Endothelial cell (in vitro differentiated cells): ENCODE data around the gene CNBD2. TPM values are rescaled to one million over a fixed set of nuclear protein-coding genes. Genes with fewer than 3 reads are reported as not detected.
"Not testable (repeated sequence)": the region's sequence is repeated elsewhere in the genome, so short reads cannot be mapped to it uniquely, and the experiment has no call there.

Experiments used
- DNase-seq: peaks from one replicate; pipeline ENCODE4 v3.0.0; 2021; ENCODE audit warnings: low spot score
- H3K27ac Mint-ChIP-seq: one replicate; pipeline ENCODE4 v1.8.0; 2021; ENCODE audit warnings: mixed read lengths, inconsistent platforms; ENCODE audit not compliant: unreplicated experiment
- H3K27me3 Mint-ChIP-seq: one replicate; pipeline ENCODE4 v1.8.0; 2021; ENCODE audit warnings: mild to moderate bottlenecking, moderate library complexity, mixed read lengths, inconsistent platforms; ENCODE audit not compliant: unreplicated experiment
- H3K36me3 Mint-ChIP-seq: one replicate; pipeline ENCODE4 v1.8.0; 2021; ENCODE audit warnings: mild to moderate bottlenecking, low read depth, mixed read lengths, inconsistent platforms; ENCODE audit not compliant: unreplicated experiment
- H3K4me1 Mint-ChIP-seq: one replicate; pipeline ENCODE4 v1.8.0; 2021; ENCODE audit warnings: mild to moderate bottlenecking, mixed read lengths, inconsistent platforms; ENCODE audit not compliant: unreplicated experiment
- H3K4me3 Mint-ChIP-seq: one replicate; pipeline ENCODE4 v1.8.0; 2021; ENCODE audit warnings: mild to moderate bottlenecking, mixed read lengths, inconsistent platforms; ENCODE audit not compliant: unreplicated experiment
- H3K9me3 Mint-ChIP-seq: one replicate; pipeline ENCODE4 v1.8.0; 2021; ENCODE audit warnings: mixed read lengths, inconsistent platforms; ENCODE audit not compliant: unreplicated experiment
- total RNA-seq: library from RNA; stranded (reverse); fragmentation: NEBNext Ultra II Directional; extraction: Animal tissue kit (Norgen Biotek cat#: 25700); gene quantifications from one replicate; pipeline ENCODE4 v1.2.1, GENCODE V29; 2021; ENCODE audit not compliant: unreplicated experiment
- TF ChIP-seq, protein P1 (sequence below): fragments of 200-600 bp; sonication (generic); IDR thresholded peaks from one replicate; pipeline ENCODE4 v1.5.0; 2021; ENCODE audit warnings: antibody characterized with exemption; ENCODE audit not compliant: unreplicated experiment

The CNBD2 gene
- total RNA-seq, 1 donor from 2014 or later = 8.8 TPM

DNA sequence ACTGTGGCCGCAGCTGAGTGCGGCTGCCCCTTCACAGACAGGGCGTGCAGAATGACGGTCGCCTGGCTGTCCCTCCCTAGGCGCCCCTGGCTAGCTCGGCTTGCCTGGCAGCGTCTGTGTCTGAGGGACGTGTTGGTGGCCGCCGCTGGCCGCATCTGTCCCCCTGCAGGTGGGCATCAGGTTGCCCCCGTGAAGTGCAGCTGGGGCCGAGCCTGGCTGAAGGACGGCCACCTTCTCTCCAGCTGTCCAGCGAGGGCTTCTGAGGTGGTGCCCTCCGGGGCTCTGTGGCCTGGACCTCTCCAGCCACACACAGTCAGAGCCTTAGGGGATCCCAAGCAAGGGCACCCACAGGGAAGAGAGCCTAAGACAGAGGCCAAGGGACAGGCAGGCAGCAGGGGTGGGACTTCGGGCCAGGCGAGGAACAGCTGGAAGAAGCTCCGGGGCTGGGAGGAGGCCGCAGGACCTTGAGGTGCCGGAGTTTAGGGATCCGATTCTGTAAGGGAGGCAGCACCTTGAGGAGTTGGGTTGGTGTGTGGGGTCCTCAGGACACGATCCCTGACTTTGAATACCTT is 97.1 kb downstream of the CNBD2 start:
- DNase-seq = no peak
- Mint-ChIP-seq H3K36me3 (peaks cover 4% of the 10 kb centered on the region), H3K4me1 (peaks cover 4% of the 10 kb centered on the region), H3K4me3 (peak overlapping the region; percentile 81), H3K9me3 (no peaks in the 10 kb centered on the region), H3K27me3 (peaks cover 4% of the 10 kb centered on the region), H3K27ac (no peak overlapping the region)
- TF ChIP-seq, protein P1, sequence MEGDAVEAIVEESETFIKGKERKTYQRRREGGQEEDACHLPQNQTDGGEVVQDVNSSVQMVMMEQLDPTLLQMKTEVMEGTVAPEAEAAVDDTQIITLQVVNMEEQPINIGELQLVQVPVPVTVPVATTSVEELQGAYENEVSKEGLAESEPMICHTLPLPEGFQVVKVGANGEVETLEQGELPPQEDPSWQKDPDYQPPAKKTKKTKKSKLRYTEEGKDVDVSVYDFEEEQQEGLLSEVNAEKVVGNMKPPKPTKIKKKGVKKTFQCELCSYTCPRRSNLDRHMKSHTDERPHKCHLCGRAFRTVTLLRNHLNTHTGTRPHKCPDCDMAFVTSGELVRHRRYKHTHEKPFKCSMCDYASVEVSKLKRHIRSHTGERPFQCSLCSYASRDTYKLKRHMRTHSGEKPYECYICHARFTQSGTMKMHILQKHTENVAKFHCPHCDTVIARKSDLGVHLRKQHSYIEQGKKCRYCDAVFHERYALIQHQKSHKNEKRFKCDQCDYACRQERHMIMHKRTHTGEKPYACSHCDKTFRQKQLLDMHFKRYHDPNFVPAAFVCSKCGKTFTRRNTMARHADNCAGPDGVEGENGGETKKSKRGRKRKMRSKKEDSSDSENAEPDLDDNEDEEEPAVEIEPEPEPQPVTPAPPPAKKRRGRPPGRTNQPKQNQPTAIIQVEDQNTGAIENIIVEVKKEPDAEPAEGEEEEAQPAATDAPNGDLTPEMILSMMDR = no peak

DNA sequence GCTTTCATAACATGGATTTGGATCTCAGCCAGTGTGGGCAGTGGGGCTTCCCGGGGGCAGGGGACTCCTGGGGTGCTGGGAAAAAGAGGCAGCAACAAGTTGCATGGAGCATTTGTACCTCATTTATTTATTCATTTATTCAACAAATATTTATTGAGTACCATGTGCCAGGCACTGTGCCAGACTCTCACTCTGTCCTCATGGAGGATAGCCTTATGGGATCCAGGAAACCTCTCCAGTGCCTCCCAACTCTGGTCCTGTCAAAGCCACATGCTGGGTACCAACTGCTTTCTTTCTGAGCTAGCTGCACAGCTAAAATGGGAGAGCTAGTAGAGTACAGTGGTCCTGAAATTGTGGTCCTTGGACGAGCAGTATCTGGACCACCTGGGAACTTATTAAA is 98.4 kb downstream of the CNBD2 start:
- TF ChIP-seq, protein P1 = no peak
- peaks cover 4% of the 10 kb centered on the region for H3K27me3 Mint-ChIP-seq
- H3K27ac Mint-ChIP-seq = no peak overlapping the region
- no peaks in the 10 kb centered on the region for H3K9me3 Mint-ChIP-seq
- H3K4me1 Mint-ChIP-seq = peaks cover 12% of the 10 kb centered on the region
- no peak for DNase-seq
- no peak overlapping the region for H3K4me3 Mint-ChIP-seq
- H3K36me3 Mint-ChIP-seq = peaks cover 3% of the 10 kb centered on the region

DNA sequence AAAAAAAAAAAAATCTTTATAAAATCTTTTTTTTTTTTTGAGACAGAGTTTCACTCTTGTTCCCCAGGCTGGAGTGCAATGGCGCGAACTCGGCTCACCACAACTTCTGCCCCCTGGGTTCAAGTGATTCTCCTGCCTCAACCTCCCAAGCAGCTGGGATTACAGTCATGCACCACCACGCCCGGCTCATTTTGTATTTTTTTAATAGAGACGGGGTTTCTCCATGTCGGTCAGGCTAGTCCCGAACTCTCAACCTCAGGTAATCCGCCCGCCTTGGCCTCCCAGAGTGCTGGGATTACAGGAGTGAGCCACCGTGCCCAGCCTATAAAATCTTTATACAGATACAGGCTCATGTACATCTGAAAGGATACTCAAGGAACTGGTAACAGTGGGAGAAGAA is 100.1 kb downstream of the CNBD2 start:
- H3K4me3 Mint-ChIP-seq, DNase-seq, H3K36me3 Mint-ChIP-seq, H3K9me3 Mint-ChIP-seq, H3K27ac Mint-ChIP-seq, H3K27me3 Mint-ChIP-seq: not testable (repeated sequence)
- H3K4me1 Mint-ChIP-seq = peaks cover 13% of the 10 kb centered on the region

DNA sequence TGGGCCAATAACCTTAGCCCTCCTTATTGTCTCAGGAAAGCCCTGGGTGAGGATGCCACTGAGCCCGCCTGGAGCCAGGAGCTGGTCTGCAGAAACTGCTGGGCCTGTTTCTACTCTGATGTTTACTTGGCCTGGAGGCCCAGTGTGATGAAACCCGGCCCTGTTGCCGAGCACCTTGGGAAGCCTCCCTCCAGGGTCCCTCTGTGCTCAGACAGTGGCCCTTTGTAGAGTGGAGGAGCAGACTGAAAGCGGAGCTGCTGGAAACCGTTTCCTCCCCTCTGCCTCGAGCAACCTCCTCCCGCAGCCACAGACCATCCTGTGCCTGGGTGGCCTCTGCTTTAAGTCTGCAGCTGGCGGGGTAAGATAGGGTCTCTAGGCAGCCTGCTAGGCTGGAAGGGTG is 102.1 kb downstream of the CNBD2 start:
- no peak overlapping the region for H3K27ac Mint-ChIP-seq
- peaks cover 13% of the 10 kb centered on the region for H3K4me1 Mint-ChIP-seq
- peak; percentile 12 for DNase-seq
- TF ChIP-seq, protein P1 = no peak
- H3K9me3 Mint-ChIP-seq = no peaks in the 10 kb centered on the region
- no peak overlapping the region for H3K4me3 Mint-ChIP-seq
- H3K36me3 Mint-ChIP-seq = no peaks in the 10 kb centered on the region
- H3K27me3 Mint-ChIP-seq = no peaks in the 10 kb centered on the region

DNA sequence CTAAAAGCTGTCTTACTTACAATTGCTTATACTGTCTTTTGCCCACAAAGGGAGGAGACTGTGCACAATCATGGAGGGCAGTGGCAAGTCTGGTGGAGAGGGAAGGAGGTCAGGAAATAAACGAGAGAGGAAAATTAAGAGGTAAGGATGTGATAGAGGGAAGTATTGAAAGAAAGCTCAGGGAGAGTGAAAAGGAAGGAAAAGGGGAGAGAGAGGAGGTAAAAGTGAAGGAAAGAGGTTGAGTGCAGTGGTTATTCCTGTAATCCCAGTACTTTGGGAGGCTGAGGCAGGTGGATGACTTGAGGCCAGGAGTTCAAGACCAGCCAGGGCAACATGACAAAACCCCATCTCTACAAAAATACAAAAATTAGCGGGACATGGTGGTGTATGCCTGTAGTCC is 103.5 kb downstream of the CNBD2 start:
- TF ChIP-seq, protein P1 = no peak
- Mint-ChIP-seq H3K27me3 (no peaks in the 10 kb centered on the region), H3K4me3 (no peak overlapping the region), H3K4me1 (peaks cover 13% of the 10 kb centered on the region), H3K9me3 (no peaks in the 10 kb centered on the region), H3K27ac (no peak overlapping the region), H3K36me3 (no peaks in the 10 kb centered on the region)
- no peak for DNase-seq
